NCI-H446 (cell line): ENCODE results near the gene MTNR1A.

Experiments
- DNase-seq, 2 experiments: peaks; one replicate each; lab custom pipeline; 2025; lab: John Stamatoyannopoulos, UW

The MTNR1A gene

GRCh38 chr4:186554914-186555827 lies at the start of gene MTNR1A:
Gene MTNR1A (minus strand): TSS chr4:186555567. CDS start chr4:186555365, 202 bp downstream.
- DNase-seq = no peak

- DNase-seq = no peak
Observed at GRCh38 chr4:186604124-186604807, 48.9 kb upstream of the MTNR1A start.

- DNase-seq = no peak
Observed at GRCh38 chr4:186602978-186603377, 47.6 kb upstream of the MTNR1A start.

- no peak for DNase-seq
Observed at GRCh38 chr4:186599483-186599882, 44.1 kb upstream of the MTNR1A start.

GRCh38 chr4:186598686-186599085 lies 43.3 kb upstream of the MTNR1A start:
- DNase-seq = no peak

- DNase-seq = no peak
Observed at GRCh38 chr4:186596850-186597390, 41.6 kb upstream of the MTNR1A start.

GRCh38 chr4:186596346-186596745 lies 41.0 kb upstream of the MTNR1A start:
- DNase-seq = no peak

GRCh38 chr4:186593587-186593973 lies 38.2 kb upstream of the MTNR1A start:
- no peak for DNase-seq

GRCh38 chr4:186592966-186593586 lies 37.7 kb upstream of the MTNR1A start:
- DNase-seq = no peak

GRCh38 chr4:186592445-186592844 lies 37.1 kb upstream of the MTNR1A start:
- no peak for DNase-seq

- no peak for DNase-seq
Observed at GRCh38 chr4:186591651-186592050, 36.3 kb upstream of the MTNR1A start.

- DNase-seq = no peak
Observed at GRCh38 chr4:186588503-186588902, 33.1 kb upstream of the MTNR1A start.

- peak; percentile 1 to 40 for DNase-seq
Observed at GRCh38 chr4:186587416-186588018, 32.1 kb upstream of the MTNR1A start.

- DNase-seq = no peak
Observed at GRCh38 chr4:186586205-186586604, 30.8 kb upstream of the MTNR1A start.

GRCh38 chr4:186584912-186585311 lies 29.5 kb upstream of the MTNR1A start:
- DNase-seq = no peak

GRCh38 chr4:186581421-186581820 lies 26.1 kb upstream of the MTNR1A start:
- no peak for DNase-seq

- DNase-seq = no peak
Observed at GRCh38 chr4:186580669-186581068, 25.3 kb upstream of the MTNR1A start.

- DNase-seq = no peak
Observed at GRCh38 chr4:186570193-186570996, 15.0 kb upstream of the MTNR1A start.

- DNase-seq = no peak
Observed at GRCh38 chr4:186569533-186570192, 14.3 kb upstream of the MTNR1A start.

- no peak for DNase-seq
Observed at GRCh38 chr4:186566068-186566467, 10.7 kb upstream of the MTNR1A start.

- DNase-seq = no peak
Observed at GRCh38 chr4:186563761-186564160, 8.4 kb upstream of the MTNR1A start.
